ENCODE measurements around the gene BBX.

DNA sequence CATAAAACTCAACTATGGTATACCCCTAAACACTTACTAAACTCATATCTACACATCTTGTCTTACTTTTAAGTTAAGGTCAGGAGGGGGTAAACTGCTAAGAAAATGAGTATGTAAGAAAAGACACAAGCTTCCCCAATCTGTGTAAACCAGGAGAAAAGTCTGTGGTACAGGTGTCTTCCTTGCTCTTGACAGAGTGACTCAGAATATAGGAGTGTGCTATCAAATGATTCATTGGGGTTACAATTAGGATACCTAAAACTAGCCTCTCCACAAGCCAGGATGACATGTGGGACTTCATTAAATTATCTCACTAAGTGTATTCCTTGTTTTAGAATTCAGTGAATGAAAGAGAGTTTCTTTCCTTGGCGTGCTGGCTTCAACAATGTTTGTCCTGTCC, 274.8 kb downstream of the BBX start:
- TF ChIP-seq EZH2 (IDR thresholded peaks at IDR 0.05; ENCODE audit: borderline replicate concordance, low read length) = no peak
- TF ChIP-seq, protein P1, sequence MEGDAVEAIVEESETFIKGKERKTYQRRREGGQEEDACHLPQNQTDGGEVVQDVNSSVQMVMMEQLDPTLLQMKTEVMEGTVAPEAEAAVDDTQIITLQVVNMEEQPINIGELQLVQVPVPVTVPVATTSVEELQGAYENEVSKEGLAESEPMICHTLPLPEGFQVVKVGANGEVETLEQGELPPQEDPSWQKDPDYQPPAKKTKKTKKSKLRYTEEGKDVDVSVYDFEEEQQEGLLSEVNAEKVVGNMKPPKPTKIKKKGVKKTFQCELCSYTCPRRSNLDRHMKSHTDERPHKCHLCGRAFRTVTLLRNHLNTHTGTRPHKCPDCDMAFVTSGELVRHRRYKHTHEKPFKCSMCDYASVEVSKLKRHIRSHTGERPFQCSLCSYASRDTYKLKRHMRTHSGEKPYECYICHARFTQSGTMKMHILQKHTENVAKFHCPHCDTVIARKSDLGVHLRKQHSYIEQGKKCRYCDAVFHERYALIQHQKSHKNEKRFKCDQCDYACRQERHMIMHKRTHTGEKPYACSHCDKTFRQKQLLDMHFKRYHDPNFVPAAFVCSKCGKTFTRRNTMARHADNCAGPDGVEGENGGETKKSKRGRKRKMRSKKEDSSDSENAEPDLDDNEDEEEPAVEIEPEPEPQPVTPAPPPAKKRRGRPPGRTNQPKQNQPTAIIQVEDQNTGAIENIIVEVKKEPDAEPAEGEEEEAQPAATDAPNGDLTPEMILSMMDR (conservative IDR thresholded peaks at IDR 0.05 in 1 of 2, IDR thresholded peaks at IDR 0.05 in 1 of 2; ENCODE audit: extremely low read depth in 1 of 2, insufficient read depth in 1 of 2, low read depth in 1 of 2, low read length in 2 of 2) = no peak

All from mammary epithelial cell (primary cell).